ENCODE measurements around the gene UNC119B. TPM values are rescaled to one million over a fixed set of nuclear protein-coding genes. Genes with fewer than 3 reads are reported as not detected.

Gene UNC119B
- total RNA-seq, 4 donors from 2014 or later = 11.3 to 24.1 (median 17.6) TPM

- TF ChIP-seq CTCF (IDR thresholded peaks at IDR 0.05; ENCODE audit: low read depth) = no peak
Observed at GRCh38 chr12:120684523-120684932, 25.7 kb upstream of the UNC119B start.

GRCh38 chr12:120685522-120685921 is 24.7 kb upstream of the UNC119B start:
- no peak for TF ChIP-seq CTCF (IDR thresholded peaks at IDR 0.05; ENCODE audit: low read depth)

GRCh38 chr12:120686151-120686689 is 24.0 kb upstream of the UNC119B start:
- no peak for TF ChIP-seq CTCF (IDR thresholded peaks at IDR 0.05; ENCODE audit: low read depth)

GRCh38 chr12:120686690-120687577 is 23.3 kb upstream of the UNC119B start, which contains the start of gene MLEC:
MLEC (plus strand) TSS chr12:120687149; CDS start chr12:120687297, 148 bp downstream.
- no peak for TF ChIP-seq CTCF (IDR thresholded peaks at IDR 0.05; ENCODE audit: low read depth)

- no peak for TF ChIP-seq CTCF (IDR thresholded peaks at IDR 0.05; ENCODE audit: low read depth)
Observed at GRCh38 chr12:120687578-120688289, 22.5 kb upstream of the UNC119B start.

GRCh38 chr12:120688527-120689071 is 21.7 kb upstream of the UNC119B start:
- no peak for TF ChIP-seq CTCF (IDR thresholded peaks at IDR 0.05; ENCODE audit: low read depth)
